ENCODE results near the gene KCNE2.
"Not testable (repeated sequence)": the region's sequence is repeated elsewhere in the genome, so short reads cannot be mapped to it uniquely, and the experiment has no call there.

The KCNE2 gene

DNA sequence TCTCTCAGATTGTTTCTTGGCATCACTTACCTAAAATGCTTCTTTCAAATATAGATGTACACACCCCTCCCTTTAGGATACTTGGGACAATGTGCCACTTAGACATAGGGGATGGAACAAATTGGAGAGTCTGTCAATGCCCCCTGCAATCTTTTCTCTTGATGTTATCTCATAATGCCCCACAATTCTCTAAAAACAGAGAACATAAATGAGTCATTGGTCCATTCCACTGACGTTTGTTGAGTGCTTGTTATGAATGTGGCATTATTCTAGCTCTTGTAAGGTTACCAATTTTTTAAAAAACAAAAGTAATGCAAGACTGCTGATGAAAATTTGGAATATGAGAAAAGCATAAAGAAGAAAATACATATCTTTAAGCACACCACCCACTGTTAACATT lies 5.9 kb downstream of the KCNE2 start:
- no peaks in the 10 kb centered on the region for H4K20me1 ChIP-seq (ENCODE audit: insufficient read depth, low read length, poor library complexity, severe bottlenecking)
- H3K9ac ChIP-seq (ENCODE audit: low read depth, low read length, poor library complexity, severe bottlenecking) = no peak overlapping the region
- no peak overlapping the region for H2AFZ ChIP-seq (ENCODE audit: low read length)
- no peak overlapping the region for H3K4me2 ChIP-seq (ENCODE audit: low read depth, low read length, poor library complexity, severe bottlenecking)
- no peaks in the 10 kb centered on the region for H3F3A ChIP-seq (ENCODE audit: low read depth)
- no peak overlapping the region for H3K4me3 ChIP-seq (ENCODE audit: low read length, poor library complexity, severe bottlenecking)
- no peaks in the 10 kb centered on the region for H3K36me3 ChIP-seq (ENCODE audit: insufficient read depth, low read length)
- H3K9me3 ChIP-seq (ENCODE audit: insufficient read depth, low read depth, low read length) = no peaks in the 10 kb centered on the region
- TF ChIP-seq EZH2phosphoT487 (IDR thresholded peaks at IDR 0.05; ENCODE audit: borderline replicate concordance) = no peak
- TF ChIP-seq, protein P1, sequence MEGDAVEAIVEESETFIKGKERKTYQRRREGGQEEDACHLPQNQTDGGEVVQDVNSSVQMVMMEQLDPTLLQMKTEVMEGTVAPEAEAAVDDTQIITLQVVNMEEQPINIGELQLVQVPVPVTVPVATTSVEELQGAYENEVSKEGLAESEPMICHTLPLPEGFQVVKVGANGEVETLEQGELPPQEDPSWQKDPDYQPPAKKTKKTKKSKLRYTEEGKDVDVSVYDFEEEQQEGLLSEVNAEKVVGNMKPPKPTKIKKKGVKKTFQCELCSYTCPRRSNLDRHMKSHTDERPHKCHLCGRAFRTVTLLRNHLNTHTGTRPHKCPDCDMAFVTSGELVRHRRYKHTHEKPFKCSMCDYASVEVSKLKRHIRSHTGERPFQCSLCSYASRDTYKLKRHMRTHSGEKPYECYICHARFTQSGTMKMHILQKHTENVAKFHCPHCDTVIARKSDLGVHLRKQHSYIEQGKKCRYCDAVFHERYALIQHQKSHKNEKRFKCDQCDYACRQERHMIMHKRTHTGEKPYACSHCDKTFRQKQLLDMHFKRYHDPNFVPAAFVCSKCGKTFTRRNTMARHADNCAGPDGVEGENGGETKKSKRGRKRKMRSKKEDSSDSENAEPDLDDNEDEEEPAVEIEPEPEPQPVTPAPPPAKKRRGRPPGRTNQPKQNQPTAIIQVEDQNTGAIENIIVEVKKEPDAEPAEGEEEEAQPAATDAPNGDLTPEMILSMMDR (conservative IDR thresholded peaks at IDR 0.05; ENCODE audit: low read length) = no peak
- H3K27me3 ChIP-seq (ENCODE audit: insufficient read depth, low read length, poor library complexity, severe bottlenecking) = no peaks in the 10 kb centered on the region
- no peaks in the 10 kb centered on the region for H3K9me2 ChIP-seq (replicated peaks; ENCODE audit: low read depth, low read length)
- no peaks in the 10 kb centered on the region for H3K4me1 ChIP-seq (ENCODE audit: insufficient read depth, low read length, poor library complexity, severe bottlenecking)
- no peaks in the 10 kb centered on the region for H3K79me2 ChIP-seq (ENCODE audit: insufficient read depth, low read length)

DNA sequence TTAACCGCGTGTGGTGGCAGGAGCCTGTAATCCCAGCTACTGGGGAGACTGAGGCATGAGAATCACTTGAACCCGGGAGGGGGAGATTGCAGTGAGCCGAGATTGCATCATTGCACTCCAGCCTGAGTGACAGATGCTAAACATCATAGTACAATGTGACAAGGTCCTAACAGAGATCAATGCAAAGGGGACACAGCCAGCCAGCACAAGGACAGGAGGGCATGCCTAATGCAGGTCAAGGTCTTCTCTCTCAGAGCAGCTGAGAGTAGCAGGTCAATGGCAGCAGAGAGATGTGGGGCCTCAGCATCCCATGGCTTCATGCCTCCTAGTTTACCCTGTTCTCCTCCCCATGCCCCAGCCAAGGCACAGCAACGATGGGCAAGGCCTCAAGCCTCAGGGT lies 8.5 kb downstream of the KCNE2 start:
- H3K36me3 ChIP-seq (ENCODE audit: insufficient read depth, low read length) = no peaks in the 10 kb centered on the region
- H3K79me2 ChIP-seq (ENCODE audit: insufficient read depth, low read length) = no peaks in the 10 kb centered on the region
- H2AFZ ChIP-seq (ENCODE audit: low read length) = no peak overlapping the region
- H3K9ac ChIP-seq (ENCODE audit: low read depth, low read length, poor library complexity, severe bottlenecking) = no peak overlapping the region
- H3K4me2 ChIP-seq (ENCODE audit: low read depth, low read length, poor library complexity, severe bottlenecking) = no peak overlapping the region
- H3F3A ChIP-seq (ENCODE audit: low read depth) = no peaks in the 10 kb centered on the region
- no peaks in the 10 kb centered on the region for H3K9me3 ChIP-seq (ENCODE audit: insufficient read depth, low read depth, low read length)
- no peaks in the 10 kb centered on the region for H3K27me3 ChIP-seq (ENCODE audit: insufficient read depth, low read length, poor library complexity, severe bottlenecking)
- H4K20me1 ChIP-seq (ENCODE audit: insufficient read depth, low read length, poor library complexity, severe bottlenecking) = no peaks in the 10 kb centered on the region
- no peak overlapping the region for H3K4me3 ChIP-seq (ENCODE audit: low read length, poor library complexity, severe bottlenecking)
- no peak for TF ChIP-seq EZH2phosphoT487 (IDR thresholded peaks at IDR 0.05; ENCODE audit: borderline replicate concordance)
- TF ChIP-seq, protein P1 (conservative IDR thresholded peaks at IDR 0.05; ENCODE audit: low read length) = no peak
- no peaks in the 10 kb centered on the region for H3K9me2 ChIP-seq (replicated peaks; ENCODE audit: low read depth, low read length)
- no peaks in the 10 kb centered on the region for H3K4me1 ChIP-seq (ENCODE audit: insufficient read depth, low read length, poor library complexity, severe bottlenecking)

DNA sequence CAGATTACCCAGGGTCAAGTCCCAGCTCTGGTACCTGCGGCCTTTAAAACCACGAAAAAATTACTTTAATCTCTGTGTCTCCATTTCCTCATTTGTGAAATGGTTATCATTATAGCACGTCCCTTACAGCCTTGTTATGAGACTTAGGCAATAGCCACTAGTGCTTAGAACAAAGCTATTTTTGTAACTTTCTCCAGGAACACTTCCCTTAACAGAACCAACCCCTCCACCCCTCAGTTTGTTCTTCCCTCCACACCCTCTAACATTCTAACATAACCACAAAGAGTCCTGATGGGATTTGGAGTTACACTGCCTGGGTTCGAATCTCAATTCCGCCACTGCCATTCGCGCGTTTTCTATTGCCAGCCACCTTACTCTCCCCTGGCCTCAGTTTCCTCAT lies 10.7 kb downstream of the KCNE2 start:
- not testable (repeated sequence) for H3K4me1 ChIP-seq (ENCODE audit: insufficient read depth, low read length, poor library complexity, severe bottlenecking); H2AFZ ChIP-seq (ENCODE audit: low read length); H3K9me2 ChIP-seq (replicated peaks; ENCODE audit: low read depth, low read length); H3K9ac ChIP-seq (ENCODE audit: low read depth, low read length, poor library complexity, severe bottlenecking); H3K79me2 ChIP-seq (ENCODE audit: insufficient read depth, low read length); H4K20me1 ChIP-seq (ENCODE audit: insufficient read depth, low read length, poor library complexity, severe bottlenecking); H3K36me3 ChIP-seq (ENCODE audit: insufficient read depth, low read length); H3K27me3 ChIP-seq (ENCODE audit: insufficient read depth, low read length, poor library complexity, severe bottlenecking); H3K9me3 ChIP-seq (ENCODE audit: insufficient read depth, low read depth, low read length); H3K4me3 ChIP-seq (ENCODE audit: low read length, poor library complexity, severe bottlenecking); H3F3A ChIP-seq (ENCODE audit: low read depth); H3K4me2 ChIP-seq (ENCODE audit: low read depth, low read length, poor library complexity, severe bottlenecking)

DNA sequence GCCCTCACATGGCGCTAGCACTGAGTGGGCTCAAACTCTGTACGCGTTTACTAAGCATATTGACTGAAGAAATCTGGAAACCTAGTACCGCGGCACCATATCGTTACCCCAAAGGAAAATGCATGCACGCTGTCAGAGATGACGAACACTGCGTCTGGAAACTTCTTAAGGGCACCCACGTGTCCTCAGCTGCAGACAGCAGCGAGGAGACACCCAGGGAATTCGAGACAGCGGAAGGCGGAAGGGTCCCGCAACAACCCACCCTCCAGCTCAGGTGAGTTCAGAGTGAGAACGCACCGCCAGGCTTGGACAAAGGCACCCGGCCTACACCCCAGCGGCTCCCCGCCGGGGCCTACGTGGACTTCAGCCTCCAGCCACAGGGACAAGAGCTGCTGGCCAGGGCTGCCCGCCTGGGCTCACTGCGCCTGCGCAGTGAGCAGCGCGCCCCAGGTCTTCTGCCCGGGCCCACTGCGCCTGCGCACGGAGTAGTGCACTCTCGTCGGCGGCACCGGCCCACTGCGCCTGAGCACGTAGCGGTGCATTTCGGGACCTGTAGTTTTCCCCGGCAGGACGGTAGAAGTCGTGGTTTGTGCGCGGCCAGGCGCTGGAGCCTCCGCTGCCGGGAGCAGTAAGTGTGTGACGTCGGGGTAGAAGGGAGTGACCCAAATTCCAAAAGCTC lies 11.3 kb downstream of the KCNE2 start, which contains the start of gene SMIM11:
SMIM11 (plus strand) TSS at position 568 of the 679 bp plus-strand sequence. CDS start 3,998 bp downstream, outside the sequence.
- H3F3A ChIP-seq (ENCODE audit: low read depth); H3K79me2 ChIP-seq (ENCODE audit: insufficient read depth, low read length); H4K20me1 ChIP-seq (ENCODE audit: insufficient read depth, low read length, poor library complexity, severe bottlenecking); H3K27me3 ChIP-seq (ENCODE audit: insufficient read depth, low read length, poor library complexity, severe bottlenecking); H2AFZ ChIP-seq (ENCODE audit: low read length); H3K9me2 ChIP-seq (replicated peaks; ENCODE audit: low read depth, low read length); H3K36me3 ChIP-seq (ENCODE audit: insufficient read depth, low read length); H3K4me2 ChIP-seq (ENCODE audit: low read depth, low read length, poor library complexity, severe bottlenecking); H3K9me3 ChIP-seq (ENCODE audit: insufficient read depth, low read depth, low read length); H3K4me1 ChIP-seq (ENCODE audit: insufficient read depth, low read length, poor library complexity, severe bottlenecking); H3K4me3 ChIP-seq (ENCODE audit: low read length, poor library complexity, severe bottlenecking); H3K9ac ChIP-seq (ENCODE audit: low read depth, low read length, poor library complexity, severe bottlenecking): not testable (repeated sequence)

DNA sequence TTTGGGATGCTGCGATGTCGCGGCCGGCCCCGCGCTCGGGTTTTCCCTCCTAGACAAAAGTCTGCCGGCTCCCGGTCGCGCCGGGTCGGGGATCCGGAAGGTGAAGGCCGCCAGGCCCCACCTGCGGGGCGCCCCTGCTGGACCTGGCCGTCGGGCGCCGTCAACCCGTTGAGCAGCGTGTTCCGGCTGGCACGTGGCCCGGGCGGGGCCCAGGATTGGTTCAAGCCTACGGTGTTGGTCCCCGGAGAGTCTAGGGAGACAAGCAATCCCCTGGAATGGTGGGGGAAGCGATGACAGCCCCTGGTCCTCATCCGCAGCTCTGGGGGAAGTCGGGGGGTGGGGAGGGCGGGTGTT lies 11.8 kb downstream of the KCNE2 start:
- not testable (repeated sequence) for H3K79me2 ChIP-seq (ENCODE audit: insufficient read depth, low read length); H4K20me1 ChIP-seq (ENCODE audit: insufficient read depth, low read length, poor library complexity, severe bottlenecking); H3K9me3 ChIP-seq (ENCODE audit: insufficient read depth, low read depth, low read length); H3K27me3 ChIP-seq (ENCODE audit: insufficient read depth, low read length, poor library complexity, severe bottlenecking); H2AFZ ChIP-seq (ENCODE audit: low read length); H3K36me3 ChIP-seq (ENCODE audit: insufficient read depth, low read length); H3K9me2 ChIP-seq (replicated peaks; ENCODE audit: low read depth, low read length); H3K9ac ChIP-seq (ENCODE audit: low read depth, low read length, poor library complexity, severe bottlenecking); H3F3A ChIP-seq (ENCODE audit: low read depth); H3K4me1 ChIP-seq (ENCODE audit: insufficient read depth, low read length, poor library complexity, severe bottlenecking); H3K4me3 ChIP-seq (ENCODE audit: low read length, poor library complexity, severe bottlenecking); H3K4me2 ChIP-seq (ENCODE audit: low read depth, low read length, poor library complexity, severe bottlenecking)

DNA sequence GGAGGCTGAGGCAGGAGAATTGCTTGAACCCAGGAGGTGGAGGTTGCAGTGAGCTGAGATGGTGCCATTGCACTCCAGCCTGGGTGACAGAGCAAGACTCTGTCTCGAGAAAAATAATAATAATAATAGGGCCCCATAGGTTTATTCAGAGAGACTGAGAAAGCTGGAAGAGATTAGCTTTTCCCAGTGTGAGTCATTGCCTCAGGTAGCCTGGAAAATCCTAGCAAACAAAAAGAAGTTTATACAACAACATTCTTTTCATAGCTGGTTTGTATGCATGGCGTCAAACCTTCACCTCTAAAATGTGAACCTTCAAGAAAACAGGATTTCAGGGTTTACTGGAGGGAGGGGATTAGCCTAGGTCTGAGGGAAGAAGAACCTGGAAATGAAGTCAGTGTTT lies 19.3 kb downstream of the KCNE2 start:
- not testable (repeated sequence) for H3K4me1 ChIP-seq (ENCODE audit: insufficient read depth, low read length, poor library complexity, severe bottlenecking)

More for the DNA sequence above, 19.3 kb downstream of the KCNE2 start:
- H3K4me3 ChIP-seq (ENCODE audit: low read length, poor library complexity, severe bottlenecking); H3K9me3 ChIP-seq (ENCODE audit: insufficient read depth, low read depth, low read length); H3K36me3 ChIP-seq (ENCODE audit: insufficient read depth, low read length); H3K79me2 ChIP-seq (ENCODE audit: insufficient read depth, low read length); H3K4me2 ChIP-seq (ENCODE audit: low read depth, low read length, poor library complexity, severe bottlenecking); H3K9me2 ChIP-seq (replicated peaks; ENCODE audit: low read depth, low read length); H4K20me1 ChIP-seq (ENCODE audit: insufficient read depth, low read length, poor library complexity, severe bottlenecking); H3K27me3 ChIP-seq (ENCODE audit: insufficient read depth, low read length, poor library complexity, severe bottlenecking); H3F3A ChIP-seq (ENCODE audit: low read depth); H2AFZ ChIP-seq (ENCODE audit: low read length); H3K9ac ChIP-seq (ENCODE audit: low read depth, low read length, poor library complexity, severe bottlenecking): not testable (repeated sequence)

All from Loucy (cell line).